ENCODE measurements around the gene TENM4. TPM values are rescaled to one million over a fixed set of nuclear protein-coding genes. Genes with fewer than 3 reads are reported as not detected.

The TENM4 gene
- total and polyA plus RNA-seq, 10 of the 15 experiments (the other 5 are each of a cell fraction or from before 2014, with no cell fraction given): 0.03 to 0.12 (median 0.06) TPM; not detected in 7

DNA sequence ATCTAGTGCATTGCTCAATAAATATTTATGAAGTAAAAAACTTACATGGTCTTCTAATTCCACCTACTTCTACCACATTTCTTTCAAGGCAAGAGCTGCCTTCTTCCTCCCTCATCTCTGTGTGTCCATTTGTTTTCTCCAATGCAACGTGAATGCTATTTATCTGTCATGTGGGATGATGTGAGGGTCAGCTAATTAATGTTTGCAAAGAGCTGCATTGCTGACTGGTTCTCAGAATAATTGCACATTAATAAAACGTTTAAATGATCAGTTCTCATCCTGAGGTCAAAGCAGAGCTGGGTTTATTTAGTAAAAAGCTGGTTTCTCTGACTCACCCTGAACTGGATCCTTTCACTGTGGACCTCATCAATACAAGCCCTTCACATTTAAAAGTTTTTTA is 8.7 kb downstream of the TENM4 start:
- intact Hi-C loops (cut with micrococcal nuclease; ENCODE audit: unreplicated experiment) (no loop called here), in situ Hi-C loops (cut with MboI) (no loop called here)
- ChIA-PET POLR2A (no interaction called here), CTCF (interaction anchor here (1.1 to 2.4 kb wide), 4 partner anchors 9 to 31 kb away, joined by 3 to 8 read pairs (median 4); partner anchors contain the start of gene TENM4), SMC1A (ENCODE audit: uncharacterized antibody, unreplicated experiment) (interaction anchor here (1.1 to 1.4 kb wide), 4 partner anchors 28 to 58 kb away, joined by 4 to 5 read pairs (median 4); no protein-coding TSS in a partner anchor), RAD21 (ENCODE audit: unreplicated experiment) (interaction anchor here (1.7 kb wide), 1 partner anchor 31 kb away, joined by 4 read pairs; no protein-coding TSS in a partner anchor)
- Histone ChIP-seq H3K4me1 (ENCODE audit: control insufficient read depth, insufficient read depth, low read length) (no peaks in the 10 kb centered on the region), H2AFZ (ENCODE audit: control insufficient read depth, low read depth, low read length) (no peak overlapping the region), H3K4me3 (no peak overlapping the region), H3K27me3 (replicated peaks in 1 of 2; ENCODE audit: control insufficient read depth in 2 of 2, insufficient read depth in 2 of 2, low read length in 1 of 2) (peaks cover 6 to 22% of the 10 kb centered on the region in 2 experiments), H3K36me3 (ENCODE audit: control insufficient read depth in 2 of 2, insufficient read depth in 2 of 2, low read length in 1 of 2) (no peaks in the 10 kb centered on the region), H3K9me3 (replicated peaks; ENCODE audit: control insufficient read depth, insufficient read depth, low read length) (no peaks in the 10 kb centered on the region), H3K27ac (ENCODE audit: control insufficient read depth, insufficient read depth) (no peak overlapping the region), H3K79me2 (ENCODE audit: control insufficient read depth, insufficient read depth, low read length) (no peaks in the 10 kb centered on the region), H3K9ac (ENCODE audit: control insufficient read depth, insufficient read depth, low read length) (no peak overlapping the region), H4K20me1 (ENCODE audit: control insufficient read depth, insufficient read depth) (no peaks in the 10 kb centered on the region), H3K4me2 (ENCODE audit: control insufficient read depth, insufficient read depth) (no peak overlapping the region)
- DNase-seq (ENCODE audit: low read depth, low spot score) (no peak), ATAC-seq (no peak), FAIRE-seq (no peak)
- BruUV-seq (replicated peaks): no TSS peak
- TF ChIP-seq, protein P1, sequence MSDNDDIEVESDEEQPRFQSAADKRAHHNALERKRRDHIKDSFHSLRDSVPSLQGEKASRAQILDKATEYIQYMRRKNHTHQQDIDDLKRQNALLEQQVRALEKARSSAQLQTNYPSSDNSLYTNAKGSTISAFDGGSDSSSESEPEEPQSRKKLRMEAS (IDR thresholded peaks at IDR 0.05; ENCODE audit: low read depth, low read length): no peak
- TF ChIP-seq, protein P2, sequence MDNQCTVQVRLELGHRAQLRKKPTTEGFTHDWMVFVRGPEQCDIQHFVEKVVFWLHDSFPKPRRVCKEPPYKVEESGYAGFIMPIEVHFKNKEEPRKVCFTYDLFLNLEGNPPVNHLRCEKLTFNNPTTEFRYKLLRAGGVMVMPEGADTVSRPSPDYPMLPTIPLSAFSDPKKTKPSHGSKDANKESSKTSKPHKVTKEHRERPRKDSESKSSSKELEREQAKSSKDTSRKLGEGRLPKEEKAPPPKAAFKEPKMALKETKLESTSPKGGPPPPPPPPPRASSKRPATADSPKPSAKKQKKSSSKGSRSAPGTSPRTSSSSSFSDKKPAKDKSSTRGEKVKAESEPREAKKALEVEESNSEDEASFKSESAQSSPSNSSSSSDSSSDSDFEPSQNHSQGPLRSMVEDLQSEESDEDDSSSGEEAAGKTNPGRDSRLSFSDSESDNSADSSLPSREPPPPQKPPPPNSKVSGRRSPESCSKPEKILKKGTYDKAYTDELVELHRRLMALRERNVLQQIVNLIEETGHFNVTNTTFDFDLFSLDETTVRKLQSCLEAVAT (IDR thresholded peaks at IDR 0.05): no peak
- TF ChIP-seq SREBF1 (IDR thresholded peaks at IDR 0.05; ENCODE audit: low read length) (no peak), SMAD1 (IDR thresholded peaks at IDR 0.05; ENCODE audit: low read depth, partially characterized antibody) (no peak), YY1 (IDR thresholded peaks at IDR 0.05; ENCODE audit: low read depth, low read length) (no peak), SMC3 (IDR thresholded peaks at IDR 0.05; ENCODE audit: borderline replicate concordance, low read length) (no peak), BACH1 (IDR thresholded peaks at IDR 0.05; ENCODE audit: borderline replicate concordance) (no peak), POLR2A (IDR thresholded peaks at IDR 0.05; ENCODE audit: low read depth, low read length) (no peak), LARP7 (IDR thresholded peaks at IDR 0.05) (no peak), ZNF217 (IDR thresholded peaks at IDR 0.05) (no peak), NFYB (IDR thresholded peaks at IDR 0.05; ENCODE audit: insufficient read depth, low read depth, low read length) (no peak), HDAC2 (IDR thresholded peaks at IDR 0.05) (no peak), TCF3 (IDR thresholded peaks at IDR 0.05; ENCODE audit: borderline replicate concordance, insufficient read depth, low read depth, low read length) (no peak), POLR2AphosphoS5 (IDR thresholded peaks at IDR 0.05; ENCODE audit: low read length) (no peak), KDM1A (IDR thresholded peaks at IDR 0.05; ENCODE audit: borderline replicate concordance) (no peak)
- TF ChIP-seq, protein P3, sequence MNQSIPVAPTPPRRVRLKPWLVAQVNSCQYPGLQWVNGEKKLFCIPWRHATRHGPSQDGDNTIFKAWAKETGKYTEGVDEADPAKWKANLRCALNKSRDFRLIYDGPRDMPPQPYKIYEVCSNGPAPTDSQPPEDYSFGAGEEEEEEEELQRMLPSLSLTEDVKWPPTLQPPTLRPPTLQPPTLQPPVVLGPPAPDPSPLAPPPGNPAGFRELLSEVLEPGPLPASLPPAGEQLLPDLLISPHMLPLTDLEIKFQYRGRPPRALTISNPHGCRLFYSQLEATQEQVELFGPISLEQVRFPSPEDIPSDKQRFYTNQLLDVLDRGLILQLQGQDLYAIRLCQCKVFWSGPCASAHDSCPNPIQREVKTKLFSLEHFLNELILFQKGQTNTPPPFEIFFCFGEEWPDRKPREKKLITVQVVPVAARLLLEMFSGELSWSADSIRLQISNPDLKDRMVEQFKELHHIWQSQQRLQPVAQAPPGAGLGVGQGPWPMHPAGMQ (IDR thresholded peaks at IDR 0.05; ENCODE audit: borderline replicate concordance): no peak
- TF ChIP-seq, protein P4, sequence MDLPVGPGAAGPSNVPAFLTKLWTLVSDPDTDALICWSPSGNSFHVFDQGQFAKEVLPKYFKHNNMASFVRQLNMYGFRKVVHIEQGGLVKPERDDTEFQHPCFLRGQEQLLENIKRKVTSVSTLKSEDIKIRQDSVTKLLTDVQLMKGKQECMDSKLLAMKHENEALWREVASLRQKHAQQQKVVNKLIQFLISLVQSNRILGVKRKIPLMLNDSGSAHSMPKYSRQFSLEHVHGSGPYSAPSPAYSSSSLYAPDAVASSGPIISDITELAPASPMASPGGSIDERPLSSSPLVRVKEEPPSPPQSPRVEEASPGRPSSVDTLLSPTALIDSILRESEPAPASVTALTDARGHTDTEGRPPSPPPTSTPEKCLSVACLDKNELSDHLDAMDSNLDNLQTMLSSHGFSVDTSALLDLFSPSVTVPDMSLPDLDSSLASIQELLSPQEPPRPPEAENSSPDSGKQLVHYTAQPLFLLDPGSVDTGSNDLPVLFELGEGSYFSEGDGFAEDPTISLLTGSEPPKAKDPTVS (IDR thresholded peaks at IDR 0.05; ENCODE audit: low read depth, low read length): no peak
- TF ChIP-seq, protein P5, sequence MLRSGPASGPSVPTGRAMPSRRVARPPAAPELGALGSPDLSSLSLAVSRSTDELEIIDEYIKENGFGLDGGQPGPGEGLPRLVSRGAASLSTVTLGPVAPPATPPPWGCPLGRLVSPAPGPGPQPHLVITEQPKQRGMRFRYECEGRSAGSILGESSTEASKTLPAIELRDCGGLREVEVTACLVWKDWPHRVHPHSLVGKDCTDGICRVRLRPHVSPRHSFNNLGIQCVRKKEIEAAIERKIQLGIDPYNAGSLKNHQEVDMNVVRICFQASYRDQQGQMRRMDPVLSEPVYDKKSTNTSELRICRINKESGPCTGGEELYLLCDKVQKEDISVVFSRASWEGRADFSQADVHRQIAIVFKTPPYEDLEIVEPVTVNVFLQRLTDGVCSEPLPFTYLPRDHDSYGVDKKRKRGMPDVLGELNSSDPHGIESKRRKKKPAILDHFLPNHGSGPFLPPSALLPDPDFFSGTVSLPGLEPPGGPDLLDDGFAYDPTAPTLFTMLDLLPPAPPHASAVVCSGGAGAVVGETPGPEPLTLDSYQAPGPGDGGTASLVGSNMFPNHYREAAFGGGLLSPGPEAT (IDR thresholded peaks at IDR 0.05; ENCODE audit: low read depth): no peak
- 19% methylated on average over 2 of the region's 2 CpGs for WGBS (ENCODE audit: insufficient coverage, insufficient replicate concordance, low lambda C conversion rate, missing lambda C conversion rate)
